Right lobe of liver (tissue), 6 donors: ENCODE data around the gene BIN2. TPM values are rescaled to one million over a fixed set of nuclear protein-coding genes. Genes with fewer than 3 reads are reported as not detected.

Source experiments
- ATAC-seq, 4 donors: fragments of 200-7000 bp; cut with Tn5 transposase; one replicate each; pipeline ENCODE4 v1.9.1; 2020; ENCODE audit warnings: mild to moderate bottlenecking in 4 of 4, moderate library complexity in 4 of 4
- DNase-seq, 3 donors: peaks; one replicate each; pipeline ENCODE4 v3.0.0-alpha.2; 2020
- H3K27ac ChIP-seq, 3 donors: fragments of 200-600 bp; one replicate each; pipeline ENCODE4 v1.8.0; 2022
- H3K27me3 ChIP-seq, 2 donors: fragments of 200-600 bp; one replicate each; pipeline ENCODE4 v1.8.0; 2022
- H3K36me3 ChIP-seq, 4 donors: fragments of 200-600 bp; sonication (generic) in 1 of 4; one replicate each; pipeline versions ENCODE4 v1.5.1 to v1.8.0; 2017 to 2022; ENCODE audit warnings: control low read depth in 1 of 4
- H3K4me1 ChIP-seq, 4 donors: fragments of 200-600 bp; sonication (generic) in 1 of 4; one replicate each; pipeline versions ENCODE4 v1.5.1 to v1.8.0; 2017 to 2022; ENCODE audit warnings: control low read depth in 1 of 4
- H3K4me3 ChIP-seq, 3 donors: fragments of 200-600 bp; one replicate each; pipeline ENCODE4 v1.8.0; 2022
- H3K9me3 ChIP-seq, 4 donors: fragments of 200-600 bp; sonication (generic) in 1 of 4; one replicate each; pipeline versions ENCODE4 v1.5.1 to v1.8.0; 2017 to 2022; ENCODE audit warnings: control low read depth in 1 of 4
- CTCF ChIP-seq, 4 donors: fragments of 200-600 bp in 3 of 4; fragments of 450-650 bp in 1 of 4; IDR thresholded peaks; one replicate each; pipeline versions ENCODE4 v1.5.1 to v1.8.0; 2016 to 2022; ENCODE audit warnings: antibody characterized with exemption in 4 of 4, mild to moderate bottlenecking in 2 of 4
- POLR2A ChIP-seq: fragments of 450-650 bp; IDR thresholded peaks from one replicate; pipeline ENCODE4 v1.6.1; 2017; ENCODE audit warnings: antibody characterized with exemption, mild to moderate bottlenecking
- WGBS: methylation state at CpG from one replicate; pipeline ENCODE4 v1.1.6; 2018; ENCODE audit warnings: low coverage, low lambda C conversion rate; ENCODE audit not compliant: insufficient coverage; ENCODE audit errors: missing lambda C conversion rate; 5-methylcytosine and 5-hydroxymethylcytosine counted together
- intact Hi-C, 2 donors: fragments of 100-400 bp; cut with DNase I; formaldehyde crosslinking; loops; one replicate each; pipeline versions ENCODE4 v1.11.2 to v1.14.1; 2022
- total RNA-seq, 6 experiments: library from RNA; depleted of rRNA in 2 of 6; stranded (reverse); fragments of >200 nt in 2 of 6; fragmentation: NEBNext Ultra II Directional in 3 of 6; extraction: Animal tissue kit (Norgen Biotek cat#: 25700) in 3 of 6; gene quantifications; one replicate each; pipeline versions ENCODE4 v1.1.0 to v1.2.4, GENCODE V29; 2016 to 2023
- donor health status: DM: no; HTN: yes; CAD: no.
- donor health status: DM: no; HTN: no; CAD: no.
- donor health status: DM: no; HTN: no; CAD: no.
- donor health status: DM: no; HTN: yes; CAD: no.
- donor health status: DM: no; HTN: yes; CAD: no.

BIN2 gene
- total RNA-seq, 6 experiments from 2014 or later = 2.3 to 5.8 (median 3.7) TPM

- no peak for DNase-seq
- no peaks in the 10 kb centered on the region for H3K27me3 ChIP-seq
- no peaks in the 10 kb centered on the region for H3K9me3 ChIP-seq
- intact Hi-C loops = loop anchor here in 1 of 2 donors (10.0 kb wide), 1 partner anchor 189 kb away; no protein-coding TSS in a partner anchor
- peaks cover 0 to 18% (median 6%) of the 10 kb centered on the region in 4 donors for H3K4me1 ChIP-seq
- 74% methylated on average over 4 of the region's 4 CpGs for WGBS
- H3K4me3 ChIP-seq = no peak overlapping the region
- H3K36me3 ChIP-seq = peaks cover 0 to 44% (median 19%) of the 10 kb centered on the region in 4 donors
- TF ChIP-seq POLR2A (no peak), CTCF (IDR thresholded peaks at IDR 0.05) (no peak)
- no peak overlapping the region for H3K27ac ChIP-seq
- no peak for ATAC-seq
Observed at GRCh38 chr12:51244269-51244668, 79.7 kb downstream of the BIN2 start.

GRCh38 chr12:51242876-51243275 is 81.1 kb downstream of the BIN2 start:
- TF ChIP-seq CTCF (IDR thresholded peaks at IDR 0.05) = no peak
- no peak for TF ChIP-seq POLR2A
- no peaks in the 10 kb centered on the region for H3K27me3 ChIP-seq
- intact Hi-C loops = loop anchor here in 1 of 2 donors (10.0 kb wide), 1 partner anchor 188 kb away; no protein-coding TSS in a partner anchor
- ATAC-seq = no peak
- peaks cover 0 to 22% (median 6%) of the 10 kb centered on the region in 4 donors for H3K4me1 ChIP-seq
- no peak overlapping the region for H3K27ac ChIP-seq
- WGBS = 56% methylated on average over 7 of the region's 7 CpGs
- no peak for DNase-seq
- peaks cover 0 to 44% (median 19%) of the 10 kb centered on the region in 4 donors for H3K36me3 ChIP-seq
- H3K4me3 ChIP-seq = no peak overlapping the region
- H3K9me3 ChIP-seq = no peaks in the 10 kb centered on the region

GRCh38 chr12:51242120-51242519 is 81.9 kb downstream of the BIN2 start:
- H3K4me3 ChIP-seq = no peak overlapping the region
- TF ChIP-seq CTCF (IDR thresholded peaks at IDR 0.05) (no peak), POLR2A (no peak)
- DNase-seq (no peak), ATAC-seq (no peak)
- H3K27me3 ChIP-seq = no peaks in the 10 kb centered on the region
- intact Hi-C loops = loop anchor here in 1 of 2 donors (10.0 kb wide), 1 partner anchor 187 kb away; no protein-coding TSS in a partner anchor
- H3K27ac ChIP-seq = no peak overlapping the region
- H3K4me1 ChIP-seq = peaks cover 0 to 20% (median 6%) of the 10 kb centered on the region in 4 donors
- peaks cover 0 to 44% (median 19%) of the 10 kb centered on the region in 4 donors for H3K36me3 ChIP-seq
- no peaks in the 10 kb centered on the region for H3K9me3 ChIP-seq
- 67% methylated on average over 7 of the region's 7 CpGs for WGBS

DNA sequence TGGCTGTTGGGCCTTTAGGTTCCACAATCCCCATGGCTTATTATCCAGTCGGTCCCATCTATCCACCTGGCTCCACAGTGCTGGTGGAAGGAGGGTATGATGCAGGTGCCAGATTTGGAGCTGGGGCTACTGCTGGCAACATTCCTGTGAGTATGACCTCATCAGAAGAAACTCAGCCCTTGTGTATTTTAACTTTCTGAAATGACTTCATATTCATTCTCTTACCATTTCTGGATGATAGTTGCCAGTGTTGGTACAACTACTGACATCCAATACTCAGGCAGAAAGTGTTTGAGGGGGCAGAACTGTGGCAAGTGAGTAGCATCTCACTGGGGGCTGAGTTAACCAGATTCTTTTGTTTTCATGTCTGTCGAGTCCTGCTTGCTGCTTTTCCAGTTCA is 83.0 kb downstream of the BIN2 start:
- Histone ChIP-seq H3K36me3 (peaks cover 0 to 44% (median 19%) of the 10 kb centered on the region in 4 donors), H3K9me3 (no peaks in the 10 kb centered on the region), H3K4me3 (no peak overlapping the region), H3K27me3 (no peaks in the 10 kb centered on the region), H3K27ac (no peak overlapping the region), H3K4me1 (peaks cover 0 to 14% (median 6%) of the 10 kb centered on the region in 4 donors)
- ATAC-seq = no peak
- intact Hi-C loops = loop anchor here in 1 of 2 donors (10.0 kb wide), 1 partner anchor 186 kb away; no protein-coding TSS in a partner anchor
- no peak for DNase-seq
- TF ChIP-seq POLR2A (no peak), CTCF (IDR thresholded peaks at IDR 0.05) (no peak)
- WGBS = 82% methylated on average over 2 of the region's 2 CpGs
